Midbrain (tissue), 1 donor: ENCODE results near the gene SAMD14.
A peak's percentile ranks its signal among the peaks of the same experiment; 100 is the strongest.

ENCODE experiments used
- DNase-seq: peaks from one replicate; lab custom pipeline; 2025; lab: John Stamatoyannopoulos, UW

SAMD14 gene

GRCh38 chr17:50148226-50149090, 18.5 kb upstream of the SAMD14 start:
- DNase-seq = peak; percentile 42

- no peak for DNase-seq
Observed at GRCh38 chr17:50147841-50148225, 17.9 kb upstream of the SAMD14 start.

- peak; percentile 27 for DNase-seq
Observed at GRCh38 chr17:50146927-50147665, 17.1 kb upstream of the SAMD14 start.

GRCh38 chr17:50146230-50146926, 16.4 kb upstream of the SAMD14 start:
- no peak for DNase-seq

- no peak for DNase-seq
Observed at GRCh38 chr17:50145532-50146229, 15.7 kb upstream of the SAMD14 start.

- no peak for DNase-seq
Observed at GRCh38 chr17:50144845-50145531, 15.0 kb upstream of the SAMD14 start.

GRCh38 chr17:50144355-50144754, 14.4 kb upstream of the SAMD14 start:
- no peak for DNase-seq

- DNase-seq = no peak
Observed at GRCh38 chr17:50143461-50144176, 13.7 kb upstream of the SAMD14 start.

GRCh38 chr17:50141745-50142110, 11.8 kb upstream of the SAMD14 start:
- DNase-seq = no peak

- DNase-seq = no peak
Observed at GRCh38 chr17:50141026-50141744, 11.2 kb upstream of the SAMD14 start.

- DNase-seq = peak; percentile 59
Observed at GRCh38 chr17:50139950-50140885, 10.3 kb upstream of the SAMD14 start.

- no peak for DNase-seq
Observed at GRCh38 chr17:50139185-50139783, 9.3 kb upstream of the SAMD14 start.

- DNase-seq = no peak
Observed at GRCh38 chr17:50137042-50137441, 7.1 kb upstream of the SAMD14 start.

GRCh38 chr17:50136096-50136687, 6.2 kb upstream of the SAMD14 start:
- no peak for DNase-seq

- no peak for DNase-seq
Observed at GRCh38 chr17:50135316-50136095, 5.5 kb upstream of the SAMD14 start.

- no peak for DNase-seq
Observed at GRCh38 chr17:50134206-50135110, 4.5 kb upstream of the SAMD14 start.
